KMS-11 (cell line): ENCODE measurements around the gene SPG21.

Experiments used
- H2AFZ ChIP-seq: fragments of 200-600 bp; sonication (generic); 2 replicates; pipeline ENCODE4 v1.6.1; 2016; ENCODE audit warnings: antibody characterized with exemption, mixed run types, low read depth
- H3K27ac ChIP-seq: fragments of 200-600 bp; sonication (generic); 2 replicates; pipeline ENCODE4 v1.6.1; 2016; ENCODE audit warnings: mild to moderate bottlenecking, mixed run types
- H3K27me3 ChIP-seq: fragments of 200-600 bp; sonication (generic); 2 replicates; pipeline ENCODE4 v1.6.1; 2017; ENCODE audit warnings: mild to moderate bottlenecking, low read depth, mixed run types, moderate library complexity; ENCODE audit not compliant: insufficient read depth
- H3K36me3 ChIP-seq: fragments of 200-600 bp; sonication (generic); 2 replicates; pipeline ENCODE4 v1.6.1; 2017; ENCODE audit warnings: mild to moderate bottlenecking, mixed run types; ENCODE audit not compliant: insufficient read depth
- H3K4me1 ChIP-seq: fragments of 200-600 bp; sonication (generic); 2 replicates; pipeline ENCODE4 v1.6.1; 2016; ENCODE audit warnings: mild to moderate bottlenecking, low read depth, mixed run types; ENCODE audit not compliant: poor library complexity, severe bottlenecking
- H3K4me2 ChIP-seq: fragments of 200-600 bp; sonication (generic); 2 replicates; pipeline ENCODE4 v1.7.0; 2016; ENCODE audit warnings: mild to moderate bottlenecking, mixed run types
- H3K4me3 ChIP-seq: fragments of 200-600 bp; sonication (generic); IDR thresholded peaks from 2 replicates; pipeline ENCODE4 v1.6.1; 2017; ENCODE audit warnings: low read depth, low read length, mixed read lengths; ENCODE audit not compliant: insufficient read depth
- H3K79me2 ChIP-seq: fragments of 200-600 bp; sonication (generic); 2 replicates; pipeline ENCODE4 v1.6.1; 2016; ENCODE audit warnings: low read depth, mixed run types; ENCODE audit not compliant: insufficient read depth
- H3K9ac ChIP-seq: fragments of 200-600 bp; sonication (generic); 2 replicates; pipeline ENCODE4 v1.6.1; 2016; ENCODE audit warnings: mild to moderate bottlenecking, mixed run types
- H4K20me1 ChIP-seq: fragments of 200-600 bp; sonication (generic); 2 replicates; pipeline ENCODE4 v1.6.1; 2016; ENCODE audit warnings: mild to moderate bottlenecking, mixed run types; ENCODE audit not compliant: insufficient read depth
- TF ChIP-seq, protein P1 (sequence below): fragments of 200-600 bp; sonication (generic); conservative IDR thresholded peaks from 2 replicates; pipeline ENCODE4 v1.6.1; 2017; ENCODE audit warnings: low read depth, mild to moderate bottlenecking, antibody characterized with exemption, low read length, moderate library complexity, mixed read lengths

Gene SPG21

DNA sequence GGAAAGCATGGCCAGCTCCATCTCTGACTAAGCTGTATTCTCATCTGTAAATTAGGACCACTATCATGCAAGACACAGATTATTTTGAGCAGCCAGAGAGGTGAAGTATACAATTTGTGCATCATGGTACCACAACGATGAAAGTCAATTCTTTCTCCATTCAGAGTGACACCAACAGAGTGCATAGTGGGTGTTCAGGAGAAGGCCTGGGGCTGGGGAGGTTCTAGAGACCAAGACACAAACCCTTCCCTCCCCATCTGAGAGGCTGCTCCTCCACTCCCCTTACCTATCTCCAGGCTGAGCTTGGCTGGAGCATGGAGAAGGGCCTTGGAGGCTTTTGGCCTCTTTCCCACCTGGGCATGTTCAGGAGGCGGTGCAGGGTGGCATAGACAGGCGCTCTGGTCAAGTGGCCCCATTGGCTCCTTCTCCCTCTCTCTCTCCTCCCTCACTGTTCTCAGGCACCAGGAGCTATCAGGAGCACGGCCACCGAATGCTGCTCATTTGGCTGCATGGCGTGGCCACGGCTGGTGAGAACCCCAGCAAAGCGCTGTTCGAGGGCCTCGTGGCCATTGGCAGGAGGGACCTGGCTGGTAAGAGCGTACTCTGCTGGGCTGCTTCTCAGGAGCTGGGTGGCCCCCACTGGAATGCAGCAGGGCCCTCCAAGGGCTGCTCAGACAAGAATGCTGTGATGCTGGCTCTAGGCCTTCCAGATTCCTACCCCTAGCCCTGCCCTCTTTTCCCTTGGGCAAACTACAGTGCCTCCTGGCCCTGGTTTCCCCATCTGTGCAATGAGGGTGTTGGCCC is 40.1 kb downstream of the SPG21 start:
- no peaks in the 10 kb centered on the region for H3K27me3 ChIP-seq
- no peaks in the 10 kb centered on the region for H4K20me1 ChIP-seq
- TF ChIP-seq, protein P1, sequence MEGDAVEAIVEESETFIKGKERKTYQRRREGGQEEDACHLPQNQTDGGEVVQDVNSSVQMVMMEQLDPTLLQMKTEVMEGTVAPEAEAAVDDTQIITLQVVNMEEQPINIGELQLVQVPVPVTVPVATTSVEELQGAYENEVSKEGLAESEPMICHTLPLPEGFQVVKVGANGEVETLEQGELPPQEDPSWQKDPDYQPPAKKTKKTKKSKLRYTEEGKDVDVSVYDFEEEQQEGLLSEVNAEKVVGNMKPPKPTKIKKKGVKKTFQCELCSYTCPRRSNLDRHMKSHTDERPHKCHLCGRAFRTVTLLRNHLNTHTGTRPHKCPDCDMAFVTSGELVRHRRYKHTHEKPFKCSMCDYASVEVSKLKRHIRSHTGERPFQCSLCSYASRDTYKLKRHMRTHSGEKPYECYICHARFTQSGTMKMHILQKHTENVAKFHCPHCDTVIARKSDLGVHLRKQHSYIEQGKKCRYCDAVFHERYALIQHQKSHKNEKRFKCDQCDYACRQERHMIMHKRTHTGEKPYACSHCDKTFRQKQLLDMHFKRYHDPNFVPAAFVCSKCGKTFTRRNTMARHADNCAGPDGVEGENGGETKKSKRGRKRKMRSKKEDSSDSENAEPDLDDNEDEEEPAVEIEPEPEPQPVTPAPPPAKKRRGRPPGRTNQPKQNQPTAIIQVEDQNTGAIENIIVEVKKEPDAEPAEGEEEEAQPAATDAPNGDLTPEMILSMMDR = no peak
- H3K79me2 ChIP-seq = no peaks in the 10 kb centered on the region
- H3K27ac ChIP-seq = no peak overlapping the region
- H3K4me3 ChIP-seq = no peak overlapping the region
- no peak overlapping the region for H3K9ac ChIP-seq
- H3K4me1 ChIP-seq = no peaks in the 10 kb centered on the region
- no peak overlapping the region for H2AFZ ChIP-seq
- H3K36me3 ChIP-seq = no peaks in the 10 kb centered on the region
- H3K4me2 ChIP-seq = no peak overlapping the region

DNA sequence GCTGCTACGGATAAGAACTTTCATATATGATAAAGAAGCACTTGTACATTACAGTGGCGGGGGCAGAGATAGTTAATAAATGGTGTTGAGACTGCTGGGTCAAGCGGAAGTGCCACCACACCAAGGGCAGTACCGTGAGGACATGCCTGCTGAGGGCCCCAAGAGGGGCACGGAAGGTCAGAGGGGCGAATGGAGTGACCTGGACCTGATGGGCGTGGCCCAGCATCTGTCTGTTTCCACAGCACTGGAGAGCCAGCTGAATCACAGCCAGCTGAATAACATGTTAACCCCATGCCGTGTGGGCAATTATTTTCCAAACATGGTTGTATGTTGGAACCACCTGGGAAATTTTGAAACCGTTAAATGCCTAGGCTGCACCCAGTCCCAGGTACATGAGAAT is 40.8 kb downstream of the SPG21 start:
- H4K20me1 ChIP-seq = no peaks in the 10 kb centered on the region
- no peak overlapping the region for H3K4me3 ChIP-seq
- no peak overlapping the region for H3K27ac ChIP-seq
- H3K4me2 ChIP-seq = no peak overlapping the region
- no peak overlapping the region for H3K9ac ChIP-seq
- H3K36me3 ChIP-seq = no peaks in the 10 kb centered on the region
- H2AFZ ChIP-seq = no peak overlapping the region
- H3K79me2 ChIP-seq = no peaks in the 10 kb centered on the region
- TF ChIP-seq, protein P1 = no peak
- H3K27me3 ChIP-seq = no peaks in the 10 kb centered on the region
- H3K4me1 ChIP-seq = no peaks in the 10 kb centered on the region

DNA sequence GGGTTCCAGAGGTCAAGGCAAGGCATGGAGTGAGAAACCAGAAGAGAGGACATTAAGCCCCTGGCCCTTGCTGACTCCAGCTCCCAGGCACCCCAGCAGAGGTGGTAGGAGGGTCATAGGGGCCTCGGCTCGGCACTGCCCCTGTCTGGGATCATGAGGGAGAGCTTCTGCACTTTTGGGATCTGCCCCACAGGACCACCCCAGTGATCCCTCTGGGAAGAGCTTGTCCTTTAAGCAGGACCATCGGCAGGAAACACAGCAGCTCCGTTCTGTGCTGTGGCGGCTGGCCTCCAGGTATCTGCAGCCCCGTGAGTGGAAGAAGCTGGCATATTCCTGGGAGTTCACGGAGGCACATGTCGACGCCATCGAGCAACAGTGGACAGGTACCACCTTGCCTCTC is 42.5 kb downstream of the SPG21 start:
- H3K4me2 ChIP-seq = no peak overlapping the region
- no peak overlapping the region for H3K9ac ChIP-seq
- H3K4me3 ChIP-seq = no peak overlapping the region
- H3K27me3 ChIP-seq = no peaks in the 10 kb centered on the region
- no peaks in the 10 kb centered on the region for H3K36me3 ChIP-seq
- no peak overlapping the region for H2AFZ ChIP-seq
- no peaks in the 10 kb centered on the region for H4K20me1 ChIP-seq
- H3K79me2 ChIP-seq = no peaks in the 10 kb centered on the region
- no peak overlapping the region for H3K27ac ChIP-seq
- no peaks in the 10 kb centered on the region for H3K4me1 ChIP-seq
- TF ChIP-seq, protein P1 = no peak

DNA sequence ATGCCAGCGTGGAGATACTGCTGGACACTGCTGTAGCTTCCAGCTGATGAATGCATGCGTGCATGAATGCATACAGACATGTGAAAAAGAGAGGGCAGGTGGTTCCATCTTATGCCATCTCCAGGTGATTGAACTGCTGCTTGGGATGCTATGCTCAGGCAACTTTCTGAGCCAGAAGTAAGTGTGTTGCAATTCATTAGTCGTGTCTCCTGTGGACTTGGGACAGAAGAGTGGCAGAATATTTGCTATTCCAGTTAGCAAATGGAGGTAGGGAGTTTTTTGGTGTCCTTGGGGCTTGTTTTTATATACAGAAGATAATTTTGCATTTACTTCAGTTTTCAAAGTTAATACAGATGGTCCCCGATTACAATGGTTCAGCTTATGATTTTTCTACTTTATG is 44.8 kb downstream of the SPG21 start:
- no peaks in the 10 kb centered on the region for H3K4me1 ChIP-seq
- H3K9ac ChIP-seq = no peak overlapping the region
- H3K79me2 ChIP-seq = no peaks in the 10 kb centered on the region
- TF ChIP-seq, protein P1 = no peak
- no peak overlapping the region for H3K27ac ChIP-seq
- H2AFZ ChIP-seq = no peak overlapping the region
- H3K4me2 ChIP-seq = no peak overlapping the region
- no peaks in the 10 kb centered on the region for H4K20me1 ChIP-seq
- H3K36me3 ChIP-seq = no peaks in the 10 kb centered on the region
- H3K27me3 ChIP-seq = no peaks in the 10 kb centered on the region
- H3K4me3 ChIP-seq = no peak overlapping the region
